Activated naive CD4-positive, alpha-beta T cell treated with Interleukin-2 at 50 U/mL for 16 hours (primary cell): ENCODE data around the gene CEP104.

ENCODE experiments used
- DNase-seq: peaks from one replicate; pipeline ENCODE4 v3.0.0-alpha.2; 2020

The CEP104 gene

GRCh38 chr1:3790952-3791351 lies 66.1 kb downstream of the CEP104 start:
- DNase-seq = no peak

GRCh38 chr1:3790500-3790923 lies 66.5 kb downstream of the CEP104 start:
- no peak for DNase-seq

GRCh38 chr1:3789421-3790300 lies 67.3 kb downstream of the CEP104 start:
- DNase-seq = no peak

- DNase-seq = no peak
Measured at GRCh38 chr1:3788756-3789420, 68.1 kb downstream of the CEP104 start.

DNA sequence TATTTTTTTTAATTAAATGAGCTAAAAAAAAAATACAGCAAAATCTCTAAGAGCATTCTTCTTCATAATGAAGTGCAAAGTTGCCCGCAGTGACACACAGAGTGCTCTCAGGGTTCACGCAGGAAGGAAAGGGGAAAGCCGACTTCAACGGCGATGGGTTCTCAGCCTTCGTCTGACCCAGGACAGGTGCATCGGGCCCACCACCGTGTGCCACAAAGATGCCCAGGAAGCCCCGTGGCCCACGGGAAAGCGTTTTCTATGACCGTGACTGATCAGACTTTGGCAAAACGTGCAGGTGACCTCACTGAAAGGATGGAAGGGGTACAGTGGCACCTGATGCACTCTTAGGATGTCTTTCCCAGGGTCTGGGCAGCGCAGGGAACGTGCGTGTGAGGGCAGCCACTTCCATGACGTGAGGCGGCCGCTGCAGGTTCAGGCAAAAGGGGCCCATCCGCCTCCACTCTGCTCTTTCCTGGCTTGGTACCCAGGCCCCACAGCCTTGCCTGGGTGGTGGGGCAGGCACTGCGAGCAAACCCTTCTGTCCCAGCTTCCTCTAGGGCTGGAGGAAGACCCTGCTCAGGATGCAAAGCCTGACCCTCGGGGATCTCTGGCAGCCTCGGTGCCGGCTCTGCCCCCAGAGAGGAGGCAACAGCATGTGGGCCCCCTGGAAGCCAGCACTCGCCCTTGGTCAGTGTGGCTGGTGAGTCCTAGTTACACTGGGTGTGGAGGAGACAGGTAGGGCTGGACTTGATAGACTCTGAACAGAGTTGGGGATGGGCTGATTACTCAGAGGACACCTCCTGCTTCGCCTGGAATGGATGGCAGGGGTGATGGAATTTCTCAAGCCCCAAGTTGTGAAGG lies 69.0 kb downstream of the CEP104 start:
- no peak for DNase-seq

DNA sequence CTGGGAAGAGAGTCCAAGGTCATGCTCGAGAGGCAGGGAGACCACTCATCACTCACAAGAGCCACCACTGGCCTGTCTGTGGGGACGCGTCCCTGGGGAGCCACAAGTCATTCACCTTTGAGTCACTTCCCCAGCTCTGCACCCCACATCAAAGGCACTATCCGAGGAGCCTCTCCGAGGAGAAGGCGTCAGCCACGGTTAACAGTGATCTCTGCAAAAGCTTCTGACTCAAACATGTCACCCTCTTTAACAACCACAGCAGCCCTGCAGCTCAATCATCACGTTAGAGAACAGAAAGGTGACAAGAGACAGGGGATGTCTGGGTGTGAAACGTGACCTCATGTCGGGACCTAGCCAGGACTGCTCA lies 69.7 kb downstream of the CEP104 start:
- peak; percentile 73 for DNase-seq

- no peak for DNase-seq
Measured at GRCh38 chr1:3786468-3787348, 70.3 kb downstream of the CEP104 start.

- no peak for DNase-seq
Measured at GRCh38 chr1:3785456-3786157, 71.4 kb downstream of the CEP104 start.

GRCh38 chr1:3785045-3785444 lies 72.0 kb downstream of the CEP104 start:
- no peak for DNase-seq

GRCh38 chr1:3783651-3784474 lies 73.1 kb downstream of the CEP104 start:
- no peak for DNase-seq

GRCh38 chr1:3780901-3781300 lies 76.1 kb downstream of the CEP104 start:
- no peak for DNase-seq

GRCh38 chr1:3779912-3780416 lies 77.0 kb downstream of the CEP104 start:
- DNase-seq = no peak

GRCh38 chr1:3779265-3779911 lies 77.6 kb downstream of the CEP104 start:
- DNase-seq = no peak

GRCh38 chr1:3778590-3779264 lies 78.3 kb downstream of the CEP104 start:
- DNase-seq = no peak

DNA sequence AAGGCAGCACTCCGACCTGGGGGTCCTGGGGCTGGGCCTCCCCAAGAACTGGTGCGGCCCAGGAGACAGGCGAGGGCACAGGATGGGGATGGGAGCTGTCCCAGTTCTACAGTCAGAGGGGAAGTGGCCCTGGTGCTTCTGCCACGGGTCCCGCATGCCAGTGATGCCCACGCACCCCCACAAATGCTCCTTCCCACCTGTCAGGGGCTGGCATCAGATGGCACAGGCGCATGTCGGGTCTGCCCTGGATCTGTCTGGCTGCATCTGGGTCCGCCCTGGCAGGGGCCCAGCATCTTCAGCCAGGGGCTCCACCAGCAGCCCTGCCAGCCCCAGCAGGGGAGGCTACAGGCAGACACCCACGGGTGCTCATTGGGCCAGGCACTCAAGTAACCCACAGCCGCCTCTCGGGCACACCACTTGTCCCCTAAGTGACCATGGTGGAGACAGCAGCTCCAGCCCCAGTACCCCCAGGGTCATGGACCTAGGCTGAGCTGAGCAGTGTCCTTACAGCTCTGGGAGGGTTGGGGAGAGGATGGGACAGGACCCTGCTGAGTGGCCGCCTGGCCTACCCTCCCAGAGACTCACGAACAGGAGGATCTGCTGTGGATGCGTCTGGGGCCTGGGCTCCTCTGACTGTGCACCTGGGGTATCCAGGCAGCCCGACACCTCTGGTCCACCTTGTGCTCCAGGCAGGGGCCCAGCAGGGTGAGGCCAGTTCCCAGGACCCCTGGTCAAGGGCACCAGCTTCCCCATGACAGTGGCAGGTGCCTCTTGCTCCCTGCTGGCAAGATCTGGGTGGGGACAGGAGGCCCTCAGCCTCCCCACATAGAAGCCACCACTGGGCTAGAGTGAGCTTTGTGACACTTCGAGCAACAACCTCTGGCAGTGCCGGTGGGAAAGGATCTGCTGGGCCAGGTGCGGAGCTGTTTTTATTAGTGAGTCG lies 79.1 kb downstream of the CEP104 start:
- no peak for DNase-seq

DNA sequence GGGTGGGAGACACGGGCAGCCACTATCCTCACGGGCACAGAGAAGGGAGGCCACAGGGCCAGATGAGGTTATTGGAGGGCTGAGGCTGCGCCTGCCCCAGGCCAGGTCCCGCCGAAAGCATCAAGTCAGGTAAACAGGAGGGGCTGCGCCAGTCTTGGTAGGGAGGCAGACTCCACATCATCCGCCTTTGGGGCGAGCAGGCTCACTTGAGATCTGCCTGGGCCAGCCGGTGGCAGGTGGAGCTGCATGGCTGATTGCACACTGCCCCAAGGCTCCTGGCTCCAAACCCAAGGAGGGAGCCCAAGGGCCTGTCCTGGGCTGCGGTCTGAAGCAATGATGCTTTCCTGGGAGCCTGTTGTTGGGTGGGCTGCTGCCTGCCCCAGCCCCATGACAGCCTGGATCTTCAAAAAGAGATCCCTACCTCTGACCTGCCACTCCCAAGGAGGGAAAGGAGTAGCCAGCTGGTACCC lies 79.9 kb downstream of the CEP104 start:
- DNase-seq = no peak

- no peak for DNase-seq
Measured at GRCh38 chr1:3776231-3776961, 80.6 kb downstream of the CEP104 start.
